ENCODE data around the gene FZD2.

DNA sequence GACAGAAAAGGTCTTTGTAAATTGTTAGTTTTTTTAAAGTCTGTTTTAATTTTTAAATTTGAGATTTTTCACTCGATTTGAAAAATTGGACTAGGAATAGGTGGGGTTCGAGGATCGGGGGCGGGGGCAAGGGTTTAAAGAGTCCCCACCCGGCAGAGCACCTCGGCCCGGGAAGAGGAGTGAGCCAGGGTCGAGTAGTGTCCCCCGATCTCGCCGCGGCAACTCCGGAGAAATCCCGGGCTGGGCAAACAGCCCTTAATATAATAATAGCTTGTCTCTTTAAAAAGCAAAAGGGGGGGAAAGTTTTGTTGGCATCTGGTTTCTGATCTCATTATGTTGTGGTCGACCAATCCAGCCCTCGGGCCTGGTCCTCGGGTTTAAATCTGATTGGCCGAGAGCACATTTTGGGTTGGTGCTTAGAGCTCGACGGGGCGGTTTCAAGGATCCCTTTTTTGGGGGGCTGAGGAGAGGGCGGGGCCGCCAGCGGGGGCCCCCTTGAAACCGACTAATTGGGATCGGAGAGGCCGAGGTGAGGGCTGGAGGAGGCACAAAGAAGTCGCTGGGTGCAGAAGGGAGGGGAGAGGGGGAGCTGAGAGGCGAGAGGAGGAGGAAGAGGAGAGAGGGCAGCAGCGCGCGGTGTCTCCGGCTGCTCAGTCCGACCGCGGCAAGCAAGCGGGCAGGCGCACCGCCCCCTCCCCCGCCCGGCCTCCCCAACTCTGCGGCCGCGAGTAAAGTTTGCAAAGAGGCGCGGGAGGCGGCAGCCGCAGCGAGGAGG is at the start of gene FZD2:
- TF ChIP-seq, protein P1, sequence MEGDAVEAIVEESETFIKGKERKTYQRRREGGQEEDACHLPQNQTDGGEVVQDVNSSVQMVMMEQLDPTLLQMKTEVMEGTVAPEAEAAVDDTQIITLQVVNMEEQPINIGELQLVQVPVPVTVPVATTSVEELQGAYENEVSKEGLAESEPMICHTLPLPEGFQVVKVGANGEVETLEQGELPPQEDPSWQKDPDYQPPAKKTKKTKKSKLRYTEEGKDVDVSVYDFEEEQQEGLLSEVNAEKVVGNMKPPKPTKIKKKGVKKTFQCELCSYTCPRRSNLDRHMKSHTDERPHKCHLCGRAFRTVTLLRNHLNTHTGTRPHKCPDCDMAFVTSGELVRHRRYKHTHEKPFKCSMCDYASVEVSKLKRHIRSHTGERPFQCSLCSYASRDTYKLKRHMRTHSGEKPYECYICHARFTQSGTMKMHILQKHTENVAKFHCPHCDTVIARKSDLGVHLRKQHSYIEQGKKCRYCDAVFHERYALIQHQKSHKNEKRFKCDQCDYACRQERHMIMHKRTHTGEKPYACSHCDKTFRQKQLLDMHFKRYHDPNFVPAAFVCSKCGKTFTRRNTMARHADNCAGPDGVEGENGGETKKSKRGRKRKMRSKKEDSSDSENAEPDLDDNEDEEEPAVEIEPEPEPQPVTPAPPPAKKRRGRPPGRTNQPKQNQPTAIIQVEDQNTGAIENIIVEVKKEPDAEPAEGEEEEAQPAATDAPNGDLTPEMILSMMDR (conservative IDR thresholded peaks at IDR 0.05; ENCODE audit: low read depth, low read length) = no peak
- TF ChIP-seq EZH2 (IDR thresholded peaks at IDR 0.05; ENCODE audit: borderline replicate concordance, low read depth, low read length, poor library complexity, severe bottlenecking) = no peak
